ENCODE results near the gene NRIP1.

Gene NRIP1

GRCh38 chr21:14989359-14989758 is 75.4 kb downstream of the NRIP1 start:
- no peak for DNase-seq (ENCODE audit: low read depth, low spot score)
- no peak overlapping the region for H3K27ac ChIP-seq

- DNase-seq (ENCODE audit: low read depth, low spot score): no peak
- H3K27ac ChIP-seq: no peak overlapping the region
Measured at GRCh38 chr21:14988760-14989159, 76.0 kb downstream of the NRIP1 start.

- no peak overlapping the region for H3K27ac ChIP-seq
- no peak for DNase-seq (ENCODE audit: low read depth, low spot score)
Measured at GRCh38 chr21:14987370-14988170, 77.2 kb downstream of the NRIP1 start.

DNA sequence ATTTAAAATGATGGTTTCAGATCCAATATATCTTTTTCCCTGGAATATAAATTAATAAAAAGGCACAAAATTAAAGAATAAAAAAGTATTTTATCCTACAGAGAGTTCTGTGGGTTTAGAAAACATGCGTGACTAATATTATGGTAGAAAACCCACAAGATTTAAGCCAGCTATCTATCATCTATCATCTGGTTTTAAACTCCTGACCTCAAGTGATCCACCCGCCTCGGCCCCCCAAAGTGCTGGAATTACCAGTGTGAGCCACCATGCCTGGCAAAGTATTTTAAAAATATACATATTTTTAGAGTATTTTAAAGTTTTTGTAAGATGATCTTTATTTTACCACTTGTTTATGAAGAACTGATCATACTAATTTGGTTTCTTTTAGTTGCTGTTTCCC is 79.5 kb downstream of the NRIP1 start:
- DNase-seq (ENCODE audit: low read depth, low spot score): no peak
- no peak overlapping the region for H3K27ac ChIP-seq

- H3K27ac ChIP-seq: no peak overlapping the region
- DNase-seq (ENCODE audit: low read depth, low spot score): no peak
Measured at GRCh38 chr21:14982336-14982735, 82.5 kb downstream of the NRIP1 start.

DNA sequence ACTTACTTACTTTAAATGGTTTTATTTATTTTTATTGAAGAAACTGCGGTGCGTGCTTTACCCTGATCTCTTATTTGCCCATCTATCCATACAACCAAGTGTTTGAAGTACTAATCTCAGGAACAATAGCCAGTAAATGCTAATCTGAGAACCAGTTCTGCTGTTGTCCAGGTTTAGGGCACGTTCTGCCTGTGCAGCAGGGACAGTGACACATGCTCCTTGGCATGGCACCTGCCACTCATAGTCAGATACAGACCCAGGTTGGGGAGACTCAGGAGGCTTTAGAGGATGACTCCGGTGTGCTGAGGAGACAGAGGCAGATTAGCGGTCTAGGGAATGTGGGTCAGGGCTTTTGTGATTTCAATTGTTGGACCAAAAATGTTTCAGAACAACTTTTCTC is 83.6 kb downstream of the NRIP1 start:
- DNase-seq (ENCODE audit: low read depth, low spot score): no peak
- no peak overlapping the region for H3K27ac ChIP-seq

GRCh38 chr21:14979264-14979663 is 85.5 kb downstream of the NRIP1 start:
- no peak overlapping the region for H3K27ac ChIP-seq
- no peak for DNase-seq (ENCODE audit: low read depth, low spot score)

- no peak overlapping the region for H3K27ac ChIP-seq
- DNase-seq (ENCODE audit: low read depth, low spot score): no peak
Measured at GRCh38 chr21:14977814-14978213, 87.0 kb downstream of the NRIP1 start.

- no peak overlapping the region for H3K27ac ChIP-seq
- DNase-seq (ENCODE audit: low read depth, low spot score): no peak
Measured at GRCh38 chr21:14975136-14975919, 89.5 kb downstream of the NRIP1 start.

DNA sequence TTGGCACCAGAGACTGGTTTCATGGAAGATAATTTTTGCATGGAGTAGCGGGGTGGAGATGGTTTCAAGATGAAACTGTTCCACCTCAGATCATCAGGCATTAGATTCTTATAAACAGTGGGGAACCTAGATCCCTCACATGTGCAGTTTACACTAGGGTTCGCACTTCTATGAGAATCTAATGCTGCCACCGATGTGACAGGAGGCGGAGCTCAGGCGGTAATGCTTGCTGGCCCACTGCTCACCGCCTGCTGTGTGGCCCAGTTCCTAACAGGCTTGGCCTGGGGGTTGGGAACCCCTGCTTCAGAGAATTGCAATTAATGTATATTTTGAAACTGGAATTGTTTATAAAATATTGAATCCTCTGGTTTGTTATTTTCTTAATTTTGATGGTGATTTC is 92.1 kb downstream of the NRIP1 start:
- H3K27ac ChIP-seq: no peak overlapping the region
- DNase-seq (ENCODE audit: low read depth, low spot score): no peak

DNA sequence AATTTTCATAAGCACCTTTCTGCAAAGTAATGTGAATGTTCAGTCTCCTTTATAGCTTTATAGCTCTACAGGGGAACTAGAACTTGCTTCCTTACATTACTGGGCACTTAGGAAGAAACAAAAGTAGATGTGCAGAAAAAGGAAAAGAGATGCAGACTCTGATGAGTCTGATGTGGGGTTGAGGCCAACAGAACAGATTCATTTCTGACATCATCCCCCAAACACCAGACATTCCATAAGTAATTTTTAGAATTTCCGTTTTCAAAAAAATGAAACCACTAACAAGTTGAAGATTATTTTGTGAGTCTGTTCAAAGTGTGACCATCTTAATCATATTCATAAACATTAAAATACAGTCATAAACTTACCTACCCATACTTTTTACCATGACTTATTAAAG is 96.0 kb downstream of the NRIP1 start:
- DNase-seq (ENCODE audit: low read depth, low spot score): no peak

GRCh38 chr21:14968029-14968428 is 96.8 kb downstream of the NRIP1 start:
- H3K27ac ChIP-seq: peak overlapping the region; percentile 36
- peak; percentile 31 for DNase-seq (ENCODE audit: low read depth, low spot score)

More for the DNA sequence above, 96.0 kb downstream of the NRIP1 start:
- peak overlapping the region; percentile 36 for H3K27ac ChIP-seq

- no peak overlapping the region for H3K27ac ChIP-seq
- DNase-seq (ENCODE audit: low read depth, low spot score): no peak
Measured at GRCh38 chr21:14964621-14965020, 100.2 kb downstream of the NRIP1 start.

GRCh38 chr21:14962217-14962616 is 102.6 kb downstream of the NRIP1 start:
- DNase-seq (ENCODE audit: low read depth, low spot score): no peak
- H3K27ac ChIP-seq: no peak overlapping the region

GRCh38 chr21:14961502-14961901 is 103.3 kb downstream of the NRIP1 start:
- no peak for DNase-seq (ENCODE audit: low read depth, low spot score)
- H3K27ac ChIP-seq: no peak overlapping the region

GRCh38 chr21:14959343-14959742 is 105.5 kb downstream of the NRIP1 start:
- no peak overlapping the region for H3K27ac ChIP-seq
- no peak for DNase-seq (ENCODE audit: low read depth, low spot score)

GRCh38 chr21:14957836-14958235 is 107.0 kb downstream of the NRIP1 start:
- DNase-seq (ENCODE audit: low read depth, low spot score): no peak
- H3K27ac ChIP-seq: peak overlapping the region; percentile 49

- peak overlapping the region; percentile 49 for H3K27ac ChIP-seq
- DNase-seq (ENCODE audit: low read depth, low spot score): no peak
Measured at GRCh38 chr21:14956807-14957206, 108.0 kb downstream of the NRIP1 start.

- H3K27ac ChIP-seq: peak overlapping the region; percentile 49
- DNase-seq (ENCODE audit: low read depth, low spot score): no peak
Measured at GRCh38 chr21:14955936-14956520, 108.8 kb downstream of the NRIP1 start.

DNA sequence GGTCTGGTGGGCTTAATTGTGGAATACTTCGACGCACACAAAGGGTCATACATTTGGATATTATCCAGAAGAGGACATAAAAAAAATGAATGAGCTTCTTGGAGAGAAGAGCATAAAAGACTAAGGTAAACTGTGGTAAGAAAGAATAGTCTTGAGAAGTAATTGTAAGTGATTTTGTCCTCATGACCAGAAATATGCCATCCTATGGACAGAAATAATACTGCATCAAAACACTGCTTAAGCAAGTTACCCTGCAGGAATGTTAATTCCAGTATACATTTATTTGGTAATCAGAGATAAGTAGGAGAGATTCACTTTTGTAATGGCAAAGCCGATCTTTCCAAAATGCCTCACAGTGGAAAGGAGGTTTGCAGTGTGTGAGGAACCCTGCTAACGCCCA is 111.9 kb downstream of the NRIP1 start:
- no peak for DNase-seq (ENCODE audit: low read depth, low spot score)
- no peak overlapping the region for H3K27ac ChIP-seq

DNA sequence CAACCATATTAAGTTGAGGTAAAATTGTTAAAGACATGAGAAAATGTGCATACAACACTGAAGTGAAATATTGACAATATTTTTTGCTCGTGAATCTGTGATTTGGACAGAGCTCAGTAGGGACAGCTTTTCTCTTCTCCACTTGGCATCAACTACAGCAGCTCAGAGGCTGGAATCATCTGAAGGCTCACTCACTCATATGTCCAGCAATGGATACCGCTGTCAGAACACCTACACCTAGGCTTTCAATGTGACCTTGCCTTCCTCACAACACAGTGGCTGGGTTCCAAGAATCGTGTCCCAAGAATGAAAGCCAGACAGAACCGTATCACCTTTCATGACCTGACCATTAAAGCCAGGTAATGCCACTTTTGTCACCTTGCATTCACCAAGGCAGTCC is 115.2 kb downstream of the NRIP1 start:
- DNase-seq (ENCODE audit: low read depth, low spot score): no peak

More for the DNA sequence above, 115.2 kb downstream of the NRIP1 start:
- H3K27ac ChIP-seq: no peak overlapping the region
